DND-41 (cell line): ENCODE results near the gene PMS1.

Experiments
- EZH2 ChIP-seq: IDR thresholded peaks from 3 replicates; pipeline ENCODE4 v1.6.1; 2012; ENCODE audit warnings: borderline replicate concordance, low read depth, mild to moderate bottlenecking, moderate library complexity, low read length, inconsistent platforms; ENCODE audit not compliant: severe bottlenecking
- TF ChIP-seq, protein P1 (sequence below): IDR thresholded peaks from 2 replicates; pipeline ENCODE4 v1.5.1; 2012; ENCODE audit warnings: borderline replicate concordance, low read length, moderate library complexity, mild to moderate bottlenecking; ENCODE audit not compliant: poor library complexity, severe bottlenecking; ENCODE audit errors: extremely low read depth

DNA sequence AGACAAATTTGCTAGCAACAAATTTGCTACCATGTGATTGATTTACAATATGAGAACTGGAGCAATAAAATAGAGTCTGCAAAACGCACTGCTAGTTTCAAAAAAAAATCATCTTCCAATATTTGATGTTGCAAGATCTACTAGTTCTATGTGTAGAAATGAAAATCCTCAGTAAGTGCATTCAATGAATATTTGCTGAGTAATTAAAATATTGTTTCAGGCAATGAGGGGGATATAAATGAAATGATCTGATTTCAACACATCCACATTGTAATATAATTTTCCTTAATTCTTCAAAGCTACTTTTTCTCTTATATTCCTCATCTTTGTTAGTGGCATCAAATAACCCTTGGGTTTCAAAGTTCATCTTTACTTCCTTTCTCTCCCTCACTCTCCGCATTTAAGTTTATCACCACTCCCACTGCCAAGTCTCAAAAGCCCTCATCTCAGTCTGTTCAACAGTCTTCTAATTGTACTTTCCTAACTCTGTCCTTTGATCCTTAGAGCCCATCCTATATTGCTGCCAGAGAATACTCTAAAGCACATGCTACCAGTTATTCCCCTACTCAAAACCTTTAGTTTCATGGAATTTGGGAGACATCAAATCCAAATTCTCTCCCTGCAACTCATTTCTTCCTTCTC lies 27.8 kb upstream of the PMS1 start:
- TF ChIP-seq, protein P1, sequence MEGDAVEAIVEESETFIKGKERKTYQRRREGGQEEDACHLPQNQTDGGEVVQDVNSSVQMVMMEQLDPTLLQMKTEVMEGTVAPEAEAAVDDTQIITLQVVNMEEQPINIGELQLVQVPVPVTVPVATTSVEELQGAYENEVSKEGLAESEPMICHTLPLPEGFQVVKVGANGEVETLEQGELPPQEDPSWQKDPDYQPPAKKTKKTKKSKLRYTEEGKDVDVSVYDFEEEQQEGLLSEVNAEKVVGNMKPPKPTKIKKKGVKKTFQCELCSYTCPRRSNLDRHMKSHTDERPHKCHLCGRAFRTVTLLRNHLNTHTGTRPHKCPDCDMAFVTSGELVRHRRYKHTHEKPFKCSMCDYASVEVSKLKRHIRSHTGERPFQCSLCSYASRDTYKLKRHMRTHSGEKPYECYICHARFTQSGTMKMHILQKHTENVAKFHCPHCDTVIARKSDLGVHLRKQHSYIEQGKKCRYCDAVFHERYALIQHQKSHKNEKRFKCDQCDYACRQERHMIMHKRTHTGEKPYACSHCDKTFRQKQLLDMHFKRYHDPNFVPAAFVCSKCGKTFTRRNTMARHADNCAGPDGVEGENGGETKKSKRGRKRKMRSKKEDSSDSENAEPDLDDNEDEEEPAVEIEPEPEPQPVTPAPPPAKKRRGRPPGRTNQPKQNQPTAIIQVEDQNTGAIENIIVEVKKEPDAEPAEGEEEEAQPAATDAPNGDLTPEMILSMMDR = no peak
- no peak for TF ChIP-seq EZH2
